Fibroblast of mammary gland (primary cell): Measurements from ENCODE around the gene KREMEN2.

Experiments
- DNase-seq: peaks from one replicate; pipeline ENCODE4 v3.0.0-alpha.2; 2010; ENCODE audit warnings: low read depth
- H3K4me3 ChIP-seq: 2 replicates; pipeline ENCODE4 v1.5.1; 2011; ENCODE audit warnings: low read depth, mild to moderate bottlenecking, low read length, moderate library complexity; ENCODE audit not compliant: control insufficient read depth
- CTCF ChIP-seq: conservative IDR thresholded peaks from 2 replicates; pipeline ENCODE4 v1.5.1; 2011; ENCODE audit warnings: low read depth, low read length, inconsistent platforms; ENCODE audit not compliant: control insufficient read depth, insufficient read depth

Gene KREMEN2

GRCh38 chr16:2933136-2933535, 30.9 kb upstream of the KREMEN2 start:
- no peak for DNase-seq
- H3K4me3 ChIP-seq, result no peak overlapping the region
- no peak for TF ChIP-seq CTCF

DNA sequence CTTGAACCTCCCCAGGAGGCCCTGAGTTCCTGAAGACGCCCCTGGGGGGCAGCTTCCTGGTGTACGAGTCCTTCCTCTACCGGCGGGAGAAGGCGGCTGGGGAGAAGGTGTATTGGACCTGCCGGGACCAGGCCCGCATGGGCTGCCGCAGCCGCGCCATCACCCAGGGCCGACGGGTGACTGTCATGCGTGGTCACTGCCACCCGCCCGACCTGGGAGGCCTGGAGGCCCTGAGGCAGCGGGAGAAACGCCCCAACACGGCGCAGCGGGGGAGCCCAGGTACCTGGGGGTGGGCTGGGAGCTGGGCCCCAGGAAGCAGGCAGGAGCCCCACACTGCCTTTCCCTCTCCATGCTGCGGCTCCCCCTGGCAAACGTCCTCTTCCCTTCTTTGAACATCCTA, 30.4 kb upstream of the KREMEN2 start:
- DNase-seq, result no peak
- no peak for TF ChIP-seq CTCF
- no peak overlapping the region for H3K4me3 ChIP-seq

GRCh38 chr16:2934450-2934849, 29.6 kb upstream of the KREMEN2 start:
- DNase-seq, result no peak
- TF ChIP-seq CTCF, result no peak
- H3K4me3 ChIP-seq, result no peak overlapping the region

- no peak for DNase-seq
- TF ChIP-seq CTCF, result no peak
- H3K4me3 ChIP-seq, result no peak overlapping the region
Observed at GRCh38 chr16:2936436-2937011, 27.6 kb upstream of the KREMEN2 start.

GRCh38 chr16:2937170-2937569, 26.9 kb upstream of the KREMEN2 start:
- no peak for TF ChIP-seq CTCF
- no peak overlapping the region for H3K4me3 ChIP-seq
- DNase-seq, result no peak

- no peak for DNase-seq
- TF ChIP-seq CTCF, result no peak
- H3K4me3 ChIP-seq, result no peak overlapping the region
Observed at GRCh38 chr16:2938206-2938605, 25.9 kb upstream of the KREMEN2 start.

- no peak for TF ChIP-seq CTCF
Observed at GRCh38 chr16:2939968-2940367, 24.1 kb upstream of the KREMEN2 start.

More at GRCh38 chr16:2939968-2940367, 24.1 kb upstream of the KREMEN2 start:
- no peak overlapping the region for H3K4me3 ChIP-seq
- DNase-seq, result no peak
